Activated CD4-positive, alpha-beta T cell treated with anti-CD3 and anti-CD28 coated beads, Interleukin-2, amount 50 U/mL, for 1 hour (primary cell): Measurements from ENCODE around the gene PDXDC1.
"Not testable (repeated sequence)": the region's sequence is repeated elsewhere in the genome, so short reads cannot be mapped to it uniquely, and the experiment has no call there.

Experiments
- DNase-seq: peaks from one replicate; pipeline ENCODE4 v3.0.0-alpha.2; 2020

PDXDC1 gene

DNA sequence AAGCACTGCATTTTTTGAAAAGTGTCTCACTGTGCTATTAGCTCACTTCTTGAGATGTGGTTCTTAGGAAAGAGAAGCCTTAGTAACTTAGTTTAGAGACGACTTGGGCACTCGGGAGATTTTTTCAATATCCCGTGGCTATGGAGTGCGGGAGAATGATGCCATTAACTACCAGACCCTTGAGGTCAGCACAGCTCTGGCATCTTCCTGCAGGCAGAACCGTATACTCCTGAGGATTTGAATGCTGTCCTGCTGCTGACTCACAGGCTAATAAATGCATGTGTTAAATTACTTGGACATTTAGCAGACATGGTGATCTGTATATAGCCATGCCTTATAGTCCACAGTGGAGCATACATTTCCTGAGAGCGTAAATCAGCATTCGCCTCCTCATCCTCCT lies 46.6 kb downstream of the PDXDC1 start:
- not testable (repeated sequence) for DNase-seq

DNA sequence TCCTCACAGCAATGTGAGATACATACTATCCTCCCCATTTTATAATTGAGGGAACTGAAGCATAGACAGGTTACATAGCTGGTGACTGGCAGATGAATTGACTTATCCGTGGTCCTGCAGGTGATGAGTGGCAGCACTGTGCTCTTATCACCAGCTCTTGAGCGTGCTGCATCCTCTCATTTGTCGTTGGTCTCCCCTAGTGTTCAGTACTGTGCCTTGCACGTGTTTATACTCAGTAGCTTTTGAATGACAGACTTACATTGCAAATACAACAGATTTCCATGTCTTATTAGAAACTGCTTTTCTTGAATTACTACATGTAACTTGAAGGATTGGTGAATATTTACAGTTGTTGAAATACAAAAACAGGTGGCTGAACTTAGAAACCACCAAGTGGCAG lies 47.4 kb downstream of the PDXDC1 start:
- peak; percentile 58 for DNase-seq

- not testable (repeated sequence) for DNase-seq
Measured at GRCh38 chr16:15023381-15024077, 48.7 kb downstream of the PDXDC1 start.

GRCh38 chr16:15024858-15025199 lies 50.0 kb downstream of the PDXDC1 start:
- DNase-seq: not testable (repeated sequence)

DNA sequence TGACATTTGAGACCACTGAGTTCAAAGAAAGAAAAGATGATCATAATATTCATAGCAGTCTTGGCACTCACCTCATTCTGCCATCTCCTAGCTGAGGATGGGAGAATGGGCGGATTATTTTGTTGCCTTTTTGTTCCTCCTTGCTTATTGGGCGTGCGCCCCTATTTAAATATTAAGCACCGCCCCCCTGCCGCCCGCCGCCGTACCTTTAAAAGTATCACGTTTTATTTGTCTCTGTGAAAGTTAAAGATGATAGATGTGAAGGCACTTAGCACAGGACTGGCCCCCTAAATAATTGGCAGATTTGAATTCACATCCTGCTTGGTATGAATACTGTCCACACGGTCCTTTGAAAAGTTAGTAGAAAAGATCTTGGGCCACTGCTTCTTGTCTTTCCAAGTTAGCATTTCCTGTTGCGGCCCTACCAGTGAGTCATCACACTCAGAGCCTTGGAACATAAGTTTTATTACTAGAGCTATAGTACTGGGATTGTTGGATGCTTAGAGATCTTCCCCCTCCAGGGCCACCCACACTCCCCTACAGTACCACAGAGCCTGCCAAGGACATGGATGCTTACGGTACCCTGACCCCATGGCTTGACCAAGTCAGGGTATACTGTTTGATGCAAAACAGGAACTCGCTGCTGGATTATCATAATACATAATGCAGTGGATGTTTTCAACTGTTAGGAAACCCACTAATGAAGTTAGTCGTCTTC lies 50.6 kb downstream of the PDXDC1 start:
- DNase-seq: not testable (repeated sequence)

GRCh38 chr16:15027051-15027450 lies 52.2 kb downstream of the PDXDC1 start:
- DNase-seq: not testable (repeated sequence)

DNA sequence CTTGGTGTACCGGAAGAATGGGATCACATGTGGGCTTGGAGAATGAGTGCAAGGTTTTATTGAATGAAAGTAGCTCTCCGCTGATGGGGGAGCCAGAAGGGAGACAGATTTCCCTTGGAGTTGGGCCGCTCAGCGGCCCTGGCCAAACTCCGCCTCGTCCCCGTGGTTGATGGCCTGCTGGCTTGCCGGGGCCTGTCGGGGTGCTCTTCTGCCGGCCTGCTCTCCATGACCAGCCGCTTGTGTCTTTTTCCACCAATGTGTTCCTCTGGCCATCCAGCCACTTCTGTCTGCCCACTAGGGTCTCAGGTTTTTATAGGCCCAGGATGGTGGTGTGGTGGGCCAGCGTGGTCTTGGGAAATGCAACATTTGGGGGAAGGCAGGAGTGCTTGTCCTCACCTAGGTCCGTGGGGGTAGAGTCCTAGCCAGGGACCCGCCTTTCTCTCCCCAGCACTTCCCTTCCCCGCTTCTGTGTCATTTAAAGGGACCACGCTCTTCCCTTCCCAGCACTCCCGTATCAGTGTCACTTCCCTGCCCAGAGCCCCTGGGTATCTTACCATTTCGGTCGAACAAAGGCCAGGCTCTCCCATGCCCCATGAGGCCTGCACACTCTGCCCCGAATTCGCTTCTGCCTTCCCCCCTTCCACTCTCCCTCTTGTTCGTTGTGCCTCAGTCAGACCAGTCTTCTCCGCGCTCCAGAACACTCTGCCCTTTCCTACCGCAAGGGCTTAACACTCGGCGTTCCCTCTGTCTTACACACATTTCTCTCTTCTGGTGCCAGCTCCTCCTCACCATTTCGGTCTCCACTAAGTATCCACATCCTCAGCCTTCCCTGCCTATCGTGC lies 52.9 kb downstream of the PDXDC1 start:
- DNase-seq: not testable (repeated sequence)

DNA sequence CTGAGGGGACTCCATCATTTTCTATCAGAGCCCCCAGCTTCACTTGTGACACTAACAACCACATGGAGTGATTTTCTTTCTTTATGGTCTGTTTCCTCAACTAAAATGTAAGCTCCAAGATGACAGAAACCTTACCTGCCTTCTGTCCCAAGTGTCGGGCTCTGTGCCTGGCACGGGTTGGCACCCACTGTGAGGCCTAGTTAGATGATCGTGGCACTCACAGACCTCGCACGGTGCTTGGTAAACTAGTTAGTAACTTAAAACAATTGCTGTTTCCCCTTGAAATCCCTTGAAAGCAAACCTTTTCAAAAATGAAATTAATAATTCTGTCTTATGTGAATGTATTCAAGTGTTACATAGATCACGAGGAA lies 53.5 kb downstream of the PDXDC1 start:
- DNase-seq: not testable (repeated sequence)

DNA sequence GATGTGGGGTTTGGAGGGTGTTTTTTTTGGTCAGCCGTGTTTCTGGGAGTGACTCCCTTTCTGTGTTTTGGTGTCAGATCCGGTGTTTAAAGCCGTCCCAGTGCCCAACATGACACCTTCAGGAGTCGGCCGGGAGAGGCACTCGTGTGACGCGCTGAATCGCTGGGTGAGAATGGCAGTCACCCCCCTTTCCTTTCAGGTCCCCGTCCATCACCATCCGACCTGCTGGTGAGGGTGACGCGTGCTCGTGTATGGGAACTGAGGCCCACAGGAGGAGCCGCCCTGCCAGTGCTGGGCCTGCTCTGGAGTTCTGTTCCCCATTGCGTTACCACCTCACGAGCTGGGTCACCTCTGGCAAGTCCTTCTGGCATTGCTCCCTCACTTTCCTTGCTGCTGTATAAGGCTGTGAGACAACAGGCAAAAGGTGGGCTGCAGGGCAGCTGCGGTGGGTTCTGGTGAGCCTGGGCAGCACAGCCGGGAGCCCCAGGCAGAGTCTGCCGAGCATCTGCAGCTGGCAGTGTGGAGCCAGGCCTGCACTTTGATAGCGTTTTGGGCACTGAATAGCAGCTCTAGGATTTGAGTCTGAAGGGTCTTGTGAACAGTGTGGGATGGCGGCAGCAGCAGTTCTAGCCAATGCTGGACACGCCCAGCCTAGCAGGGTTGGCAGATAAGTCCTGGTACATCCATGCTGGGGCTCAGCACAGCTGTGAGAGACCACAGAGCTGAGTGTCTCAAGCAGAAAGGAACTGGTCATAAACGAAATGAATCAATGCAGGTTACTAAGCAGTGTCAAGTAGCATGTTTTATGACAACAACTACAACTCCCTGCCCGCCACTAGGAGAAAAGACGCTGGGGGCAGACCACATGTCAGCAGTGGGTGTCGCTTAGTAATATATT lies 54.2 kb downstream of the PDXDC1 start:
- DNase-seq: not testable (repeated sequence)

- not testable (repeated sequence) for DNase-seq
Measured at GRCh38 chr16:15029749-15030148, 54.9 kb downstream of the PDXDC1 start.

GRCh38 chr16:15031179-15031578 lies 56.4 kb downstream of the PDXDC1 start:
- DNase-seq: no peak

- DNase-seq: no peak
Measured at GRCh38 chr16:15031586-15031985, 56.8 kb downstream of the PDXDC1 start.

DNA sequence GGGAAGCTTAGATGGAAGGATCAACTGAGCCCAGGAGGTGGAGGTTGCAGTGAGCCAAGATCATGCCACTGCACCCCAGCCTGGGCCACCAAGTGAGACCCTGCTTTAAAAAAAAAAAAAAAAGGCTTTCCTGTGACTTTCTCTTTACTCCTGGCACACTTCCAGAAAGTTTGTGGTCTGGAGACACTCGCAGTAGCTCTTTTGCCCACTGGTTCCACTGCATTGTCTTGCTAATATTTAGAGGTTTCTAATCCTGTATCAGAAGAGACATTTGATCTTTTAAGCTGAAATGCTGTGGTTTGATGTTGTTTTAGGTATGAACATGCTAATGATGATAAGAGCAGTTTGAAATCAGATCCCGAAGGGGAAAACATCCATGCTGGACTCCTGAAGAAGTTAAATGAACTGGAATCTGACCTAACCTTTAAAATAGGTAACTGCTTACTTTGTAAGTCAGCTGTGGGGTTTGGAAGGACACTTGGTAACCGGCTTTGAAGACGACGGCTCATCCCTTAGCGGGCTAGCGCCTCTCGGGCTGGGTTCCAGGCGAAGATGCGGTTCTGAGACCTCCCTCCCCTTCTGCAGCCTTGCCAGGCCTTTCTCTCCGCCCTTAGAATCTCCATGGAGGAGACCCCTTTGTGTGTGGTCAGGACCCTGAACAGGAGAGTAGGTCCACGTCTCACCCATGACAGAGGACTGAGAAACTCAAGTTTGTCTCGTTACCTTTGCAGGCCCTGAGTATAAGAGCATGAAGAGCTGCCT lies 57.9 kb downstream of the PDXDC1 start:
- no peak for DNase-seq

- DNase-seq: no peak
Measured at GRCh38 chr16:15033309-15033707, 58.5 kb downstream of the PDXDC1 start.

DNA sequence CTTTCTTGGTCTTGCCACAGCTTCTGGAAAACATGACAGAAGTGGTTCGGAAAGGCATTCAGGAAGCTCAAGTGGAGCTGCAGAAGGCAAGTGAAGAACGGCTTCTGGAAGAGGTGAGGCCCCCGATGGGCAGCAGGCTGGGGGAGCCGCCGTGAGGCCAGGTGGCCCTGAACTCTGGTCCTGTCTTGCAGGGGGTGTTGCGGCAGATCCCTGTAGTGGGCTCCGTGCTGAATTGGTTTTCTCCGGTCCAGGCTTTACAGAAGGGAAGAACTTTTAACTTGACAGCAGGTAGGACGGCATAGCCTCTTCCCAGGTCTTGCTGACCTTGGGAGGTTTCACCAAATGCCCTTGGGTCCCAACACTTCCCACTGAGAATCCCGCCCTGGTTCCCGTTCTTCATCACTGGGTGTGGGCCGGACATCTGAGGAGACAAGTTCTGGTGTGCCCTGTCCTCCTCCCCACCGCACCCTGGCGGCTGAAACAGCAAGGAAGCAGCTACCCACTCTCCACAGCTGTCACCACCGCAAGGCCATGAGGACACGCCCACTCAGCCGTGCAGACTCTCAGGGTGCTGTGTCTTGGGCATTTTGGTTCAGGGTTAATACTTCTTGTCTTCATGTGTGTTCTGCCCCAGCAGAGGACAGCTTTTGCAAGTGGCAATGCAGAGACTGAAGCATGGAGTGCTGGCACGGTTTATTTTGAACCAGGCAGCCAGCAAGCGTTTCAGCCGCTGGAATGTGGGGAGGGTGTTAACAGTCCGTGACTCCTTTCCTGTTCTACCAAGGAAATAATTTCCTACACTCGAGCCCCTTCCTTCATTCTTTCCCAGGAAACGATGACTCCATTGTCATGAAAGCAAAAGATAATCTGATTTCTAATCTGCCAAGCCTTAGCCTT lies 59.7 kb downstream of the PDXDC1 start:
- DNase-seq: no peak

DNA sequence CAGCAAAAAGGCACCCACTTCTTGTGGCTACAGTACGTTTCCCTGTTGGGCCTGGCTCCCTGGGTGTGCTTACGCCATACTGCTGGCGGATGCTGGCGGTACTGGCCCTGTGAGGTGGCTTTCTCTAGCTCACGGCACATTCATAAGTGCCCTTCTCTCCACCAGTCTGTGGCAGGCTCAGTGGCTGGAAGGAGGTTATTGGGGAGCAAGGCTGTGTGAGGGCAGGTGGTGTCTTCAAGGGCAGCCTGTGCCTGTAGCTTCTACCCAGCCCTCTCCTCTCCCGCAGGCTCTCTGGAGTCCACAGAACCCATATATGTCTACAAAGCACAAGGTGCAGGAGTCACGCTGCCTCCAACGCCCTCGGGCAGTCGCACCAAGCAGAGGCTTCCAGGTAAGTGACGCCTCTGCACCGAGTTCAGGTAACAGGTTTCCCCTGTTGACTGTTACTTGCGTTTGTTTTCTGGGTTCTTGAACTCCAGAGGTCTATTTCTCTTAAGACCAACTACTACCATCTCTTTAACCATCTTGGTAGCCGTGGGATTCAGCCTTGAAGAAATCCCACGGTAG lies 60.4 kb downstream of the PDXDC1 start:
- no peak for DNase-seq

- DNase-seq: no peak
Measured at GRCh38 chr16:15037003-15037402, 62.2 kb downstream of the PDXDC1 start.

DNA sequence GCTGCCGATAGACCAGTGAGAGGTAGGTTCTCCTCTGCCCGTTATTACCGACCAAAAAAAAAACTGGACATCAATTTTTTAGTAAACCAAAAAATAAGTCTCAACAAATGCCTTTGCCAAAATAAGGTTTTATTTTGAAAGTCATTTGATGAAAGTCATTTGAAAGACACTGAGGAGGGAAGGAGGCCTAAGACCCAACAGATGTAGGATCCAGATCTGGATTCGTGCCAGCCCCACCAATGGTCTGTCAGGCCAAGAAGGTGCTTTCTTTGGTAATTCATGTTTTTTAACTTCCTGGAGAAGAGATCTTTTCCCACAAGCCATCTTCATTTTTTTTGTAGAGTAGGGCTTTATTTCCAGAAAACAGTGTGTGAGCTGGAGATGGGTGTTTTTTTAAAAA lies 62.9 kb downstream of the PDXDC1 start:
- DNase-seq: no peak

DNA sequence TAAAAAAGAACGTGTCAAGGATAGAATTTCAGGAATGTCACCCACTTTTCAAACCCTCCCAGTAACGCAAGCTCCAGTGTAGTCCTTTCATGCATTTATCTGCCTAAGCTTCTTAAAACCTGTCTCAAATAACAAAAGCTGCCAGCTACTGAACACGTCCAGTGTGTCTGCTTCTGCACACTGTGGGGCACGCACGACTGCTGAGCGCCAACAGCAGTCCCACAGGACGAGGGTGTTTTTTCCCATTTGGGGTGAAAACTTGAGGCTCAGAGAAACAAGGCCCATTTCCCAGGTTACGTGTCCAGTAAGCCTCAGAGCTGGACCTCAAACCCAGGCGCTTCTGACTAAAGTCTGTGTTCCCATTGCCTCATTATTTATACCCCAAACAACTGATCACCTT lies 63.9 kb downstream of the PDXDC1 start:
- DNase-seq: no peak

- no peak for DNase-seq
Measured at GRCh38 chr16:15041271-15042004, 66.6 kb downstream of the PDXDC1 start.
